ENCODE results near the gene KCNF1. TPM values are rescaled to one million over a fixed set of nuclear protein-coding genes. Genes with fewer than 3 reads are reported as not detected.

KCNF1 gene
- total RNA-seq, 1 experiment from 2014 or later, result 0.52 TPM

GRCh38 chr2:10882568-10882967, 29.2 kb upstream of the KCNF1 start:
- Histone ChIP-seq H3K36me3 (ENCODE audit: control insufficient read depth in 1 of 2, insufficient read depth in 2 of 2, low read length in 2 of 2) (no peaks in the 10 kb centered on the region), H3K27ac (ENCODE audit: low read depth, low read length) (no peak overlapping the region), H3K9me2 (ENCODE audit: insufficient read depth) (no peaks in the 10 kb centered on the region), H3K4me1 (ENCODE audit: control insufficient read depth in 1 of 2, insufficient read depth in 2 of 2, low read length in 2 of 2) (no peaks in the 10 kb centered on the region), H3K9me3 (ENCODE audit: control insufficient read depth in 1 of 2, insufficient read depth in 1 of 2, low read depth in 1 of 2, low read length in 2 of 2) (no peaks in the 10 kb centered on the region), H3K9ac (ENCODE audit: low read length) (no peak overlapping the region), H3K4me3 (replicated peaks in 1 of 2; ENCODE audit: low read depth in 1 of 2, low read length in 2 of 2) (no peak overlapping the region), H3K79me2 (ENCODE audit: insufficient read depth, low read length) (no peaks in the 10 kb centered on the region), H3K4me2 (ENCODE audit: low read length) (no peak overlapping the region), H2AFZ (ENCODE audit: low read depth, low read length, poor library complexity, severe bottlenecking) (no peak overlapping the region), H4K20me1 (ENCODE audit: insufficient read depth) (no peaks in the 10 kb centered on the region), H3K27me3 (ENCODE audit: insufficient read depth, low read length) (no peaks in the 10 kb centered on the region)
- intact Hi-C loops (cut with micrococcal nuclease), result no loop called here
- TF ChIP-seq ZFX (IDR thresholded peaks at IDR 0.05), result no peak
- TF ChIP-seq POLR2AphosphoS5 (IDR thresholded peaks at IDR 0.05; ENCODE audit: low read depth, low read length), result no peak
- TF ChIP-seq YY1 (IDR thresholded peaks at IDR 0.05; ENCODE audit: extremely low read depth, insufficient replicate concordance, low read depth, low read length), result no peak
- TF ChIP-seq EZH2phosphoT487 (IDR thresholded peaks at IDR 0.05; ENCODE audit: borderline replicate concordance), result no peak
- no peak for TF ChIP-seq SIN3A (IDR thresholded peaks at IDR 0.05; ENCODE audit: low read depth)
- TF ChIP-seq SRF (IDR thresholded peaks at IDR 0.05; ENCODE audit: low read depth), result no peak
- TF ChIP-seq TCF7L2 (IDR thresholded peaks at IDR 0.05; ENCODE audit: borderline replicate concordance, extremely low read depth, insufficient read depth, insufficient read length), result no peak
- no peak for TF ChIP-seq ZNF274 (IDR thresholded peaks at IDR 0.05; ENCODE audit: low read depth, low read length)
- TF ChIP-seq EZH2 (IDR thresholded peaks at IDR 0.05), result no peak
- no peak for TF ChIP-seq ELF1 (IDR thresholded peaks at IDR 0.05; ENCODE audit: borderline replicate concordance, low read depth)
- TF ChIP-seq ZBTB33 (IDR thresholded peaks at IDR 0.05; ENCODE audit: extremely low read depth, insufficient replicate concordance, low read length), result no peak
- TF ChIP-seq MAX (IDR thresholded peaks at IDR 0.05), result no peak
- no peak for TF ChIP-seq SP1 (IDR thresholded peaks at IDR 0.05; ENCODE audit: low read depth)
- no peak for TF ChIP-seq JUND (IDR thresholded peaks at IDR 0.05)
- no peak for TF ChIP-seq CEBPB (IDR thresholded peaks at IDR 0.05; ENCODE audit: low read depth)
- no peak for TF ChIP-seq CBX3 (IDR thresholded peaks at IDR 0.05; ENCODE audit: low read depth)
- no peak for TF ChIP-seq CTCF (IDR thresholded peaks at IDR 0.05 in 2 of 3, conservative IDR thresholded peaks at IDR 0.05 in 1 of 3; ENCODE audit: borderline replicate concordance in 1 of 3, insufficient read depth in 1 of 3, low read depth in 2 of 3, low read length in 2 of 3)
- no TSS peak for BruUV-seq (replicated peaks)
- RAD21 ChIA-PET (ENCODE audit: low non-redundant PET in 1 of 2, low total read pairs in 2 of 2, uncharacterized antibody in 2 of 2, unreplicated experiment in 2 of 2), result no interaction called here
- ATAC-seq (no peak), DNase-seq (ENCODE audit: low read depth, low spot score) (no peak)
- POLR2A ChIA-PET, result interaction anchor here (0.6 kb wide), 1 partner anchor 18 kb away, joined by 3 read pairs; no protein-coding TSS in a partner anchor
- CTCF ChIA-PET, result no interaction called here

All from HCT116 (cell line).